Brain microvascular endothelial cell (primary cell): ENCODE measurements around the gene RNF223.
"Not testable (repeated sequence)": the region's sequence is repeated elsewhere in the genome, so short reads cannot be mapped to it uniquely, and the experiment has no call there.

Experiments used
- DNase-seq: peaks from one replicate; pipeline ENCODE4 v3.0.0-alpha.2; 2020
- H3K27ac ChIP-seq: fragments of 250-450 bp; sonication (Bioruptor Pico); 2 replicates; pipeline ENCODE4 v1.5.1; 2020; ENCODE audit warnings: mild to moderate bottlenecking, moderate library complexity
- H3K27me3 ChIP-seq: fragments of 250-450 bp; sonication (Bioruptor Pico); replicated peaks from 2 replicates; pipeline ENCODE4 v1.5.1; 2020; ENCODE audit warnings: mild to moderate bottlenecking
- H3K36me3 ChIP-seq: fragments of 250-450 bp; sonication (Bioruptor Pico); replicated peaks from 2 replicates; pipeline ENCODE4 v1.5.1; 2020; ENCODE audit warnings: mild to moderate bottlenecking
- H3K4me3 ChIP-seq: 2 replicates; pipeline ENCODE4 v1.5.1; 2011; ENCODE audit warnings: low read depth, mild to moderate bottlenecking, control low read depth, low read length, moderate library complexity
- in situ Hi-C: cut with HindIII; loops from 2 replicates; pipeline ENCODE4 v1.10.0; 2017; ENCODE audit warnings: low sequenced_read_pairs, low pct_ligation_motif_present
- TF ChIP-seq, protein P1 (sequence below): IDR thresholded peaks from 2 replicates; pipeline ENCODE4 v1.5.1; 2011; ENCODE audit warnings: low read depth, mild to moderate bottlenecking, moderate library complexity, low read length, control low read depth, inconsistent platforms; ENCODE audit errors: missing control alignments

Gene RNF223

DNA sequence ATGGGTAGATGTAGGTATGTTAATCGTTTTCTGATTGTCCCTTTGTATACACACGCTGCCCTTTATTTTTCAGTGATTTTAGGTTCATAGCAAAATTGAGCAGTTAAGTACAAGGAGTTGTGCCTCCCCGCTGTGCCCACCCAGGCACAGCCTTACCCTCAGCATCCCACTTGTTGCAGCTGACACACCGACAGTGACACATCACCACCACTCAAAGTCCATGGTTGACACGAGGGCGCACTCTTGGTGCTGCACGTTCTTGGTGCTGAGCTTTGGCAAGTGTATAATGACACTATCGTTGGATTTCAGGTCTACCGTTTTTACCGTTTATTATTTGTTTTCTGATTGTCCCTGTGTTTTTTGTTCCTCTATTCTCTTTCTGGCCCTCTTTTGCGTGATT lies 26.2 kb upstream of the RNF223 start:
- H3K27me3 ChIP-seq, result no peaks in the 10 kb centered on the region
- no peak for DNase-seq
- no peak overlapping the region for H3K4me3 ChIP-seq
- no peaks in the 10 kb centered on the region for H3K36me3 ChIP-seq
- TF ChIP-seq, protein P1, sequence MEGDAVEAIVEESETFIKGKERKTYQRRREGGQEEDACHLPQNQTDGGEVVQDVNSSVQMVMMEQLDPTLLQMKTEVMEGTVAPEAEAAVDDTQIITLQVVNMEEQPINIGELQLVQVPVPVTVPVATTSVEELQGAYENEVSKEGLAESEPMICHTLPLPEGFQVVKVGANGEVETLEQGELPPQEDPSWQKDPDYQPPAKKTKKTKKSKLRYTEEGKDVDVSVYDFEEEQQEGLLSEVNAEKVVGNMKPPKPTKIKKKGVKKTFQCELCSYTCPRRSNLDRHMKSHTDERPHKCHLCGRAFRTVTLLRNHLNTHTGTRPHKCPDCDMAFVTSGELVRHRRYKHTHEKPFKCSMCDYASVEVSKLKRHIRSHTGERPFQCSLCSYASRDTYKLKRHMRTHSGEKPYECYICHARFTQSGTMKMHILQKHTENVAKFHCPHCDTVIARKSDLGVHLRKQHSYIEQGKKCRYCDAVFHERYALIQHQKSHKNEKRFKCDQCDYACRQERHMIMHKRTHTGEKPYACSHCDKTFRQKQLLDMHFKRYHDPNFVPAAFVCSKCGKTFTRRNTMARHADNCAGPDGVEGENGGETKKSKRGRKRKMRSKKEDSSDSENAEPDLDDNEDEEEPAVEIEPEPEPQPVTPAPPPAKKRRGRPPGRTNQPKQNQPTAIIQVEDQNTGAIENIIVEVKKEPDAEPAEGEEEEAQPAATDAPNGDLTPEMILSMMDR, result no peak
- H3K27ac ChIP-seq, result no peak overlapping the region
- in situ Hi-C loops, result no loop called here

DNA sequence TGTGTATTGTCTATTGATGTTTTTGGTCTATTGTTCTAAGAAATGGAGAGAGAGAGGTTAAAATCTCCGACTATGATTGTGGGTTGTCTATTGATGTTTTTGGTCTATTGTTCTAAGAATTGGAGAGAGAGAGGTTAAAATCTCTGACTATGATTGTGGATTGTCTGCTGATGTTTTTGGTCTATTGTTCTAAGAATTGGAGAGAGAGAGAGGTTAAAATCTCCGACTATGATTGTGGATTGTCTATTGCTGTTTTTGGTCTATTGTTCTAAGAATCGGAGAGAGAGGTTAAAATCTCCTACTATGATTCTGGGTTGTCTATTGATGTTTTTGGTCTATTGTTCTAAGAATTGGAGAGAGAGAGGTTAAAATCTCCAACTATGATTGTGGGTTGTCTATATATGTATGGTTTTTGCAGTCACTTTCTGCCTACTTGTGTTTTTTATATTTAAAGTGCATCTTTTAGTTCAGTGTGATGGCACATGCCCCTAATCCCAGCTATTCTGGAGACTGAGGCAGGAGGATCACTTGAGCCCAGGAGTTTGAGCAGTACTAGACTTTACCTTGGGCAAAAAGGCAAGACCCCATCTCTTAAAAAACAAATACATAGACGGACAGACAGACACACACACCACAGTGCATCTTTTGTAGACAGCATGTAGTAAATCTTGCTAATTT lies 25.5 kb upstream of the RNF223 start:
- no peak overlapping the region for H3K27ac ChIP-seq
- TF ChIP-seq, protein P1, result no peak
- no peaks in the 10 kb centered on the region for H3K27me3 ChIP-seq
- H3K36me3 ChIP-seq, result no peaks in the 10 kb centered on the region
- no peak for DNase-seq
- in situ Hi-C loops, result no loop called here
- H3K4me3 ChIP-seq, result no peak overlapping the region

DNA sequence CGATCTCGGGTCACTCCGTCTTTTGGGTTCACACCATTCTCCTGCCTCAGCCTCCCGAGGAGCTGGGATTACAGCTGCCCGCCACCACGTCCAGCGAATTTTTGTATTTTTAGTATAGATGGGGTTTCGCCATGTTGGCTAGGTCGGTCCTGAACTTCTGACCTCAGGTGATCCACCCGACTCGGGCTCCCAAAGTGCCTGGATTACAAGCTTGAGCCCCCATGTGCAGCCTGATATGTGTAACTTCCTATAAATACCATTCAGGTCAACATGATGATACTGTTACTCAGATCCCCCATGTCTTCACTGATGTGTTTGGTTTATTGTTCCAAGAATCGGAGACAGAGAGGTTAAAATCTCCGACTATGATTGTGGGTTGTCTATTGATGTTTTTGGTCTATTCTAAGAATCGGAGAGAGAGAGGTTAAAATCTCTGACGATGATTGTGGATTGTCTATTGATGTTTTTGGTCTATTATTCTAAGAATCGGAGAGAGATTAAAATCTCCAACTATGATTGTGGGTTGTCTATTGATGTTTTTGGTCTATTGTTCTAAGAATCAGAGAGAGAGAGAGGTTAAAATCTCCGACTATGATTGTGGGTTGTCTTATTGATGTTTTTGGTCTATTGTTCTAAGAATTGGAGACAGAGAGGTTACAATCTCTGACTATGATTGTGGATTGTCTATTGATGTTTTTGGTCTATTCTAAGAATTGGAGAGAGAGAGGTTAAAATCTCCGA lies 24.7 kb upstream of the RNF223 start:
- Histone ChIP-seq H3K4me3 (no peak overlapping the region), H3K27ac (no peak overlapping the region), H3K36me3 (no peaks in the 10 kb centered on the region), H3K27me3 (no peaks in the 10 kb centered on the region)
- TF ChIP-seq, protein P1, result no peak
- in situ Hi-C loops, result no loop called here
- DNase-seq, result no peak

GRCh38 chr1:1096136-1096535 lies 22.0 kb upstream of the RNF223 start:
- DNase-seq, H3K27ac ChIP-seq, in situ Hi-C loops, H3K36me3 ChIP-seq, H3K4me3 ChIP-seq, H3K27me3 ChIP-seq: not testable (repeated sequence)

GRCh38 chr1:1094981-1095380 lies 20.9 kb upstream of the RNF223 start:
- DNase-seq, result no peak
- Histone ChIP-seq H3K4me3 (no peak overlapping the region), H3K27ac (no peak overlapping the region), H3K27me3 (no peaks in the 10 kb centered on the region), H3K36me3 (no peaks in the 10 kb centered on the region)
- TF ChIP-seq, protein P1, result no peak
- in situ Hi-C loops, result no loop called here

DNA sequence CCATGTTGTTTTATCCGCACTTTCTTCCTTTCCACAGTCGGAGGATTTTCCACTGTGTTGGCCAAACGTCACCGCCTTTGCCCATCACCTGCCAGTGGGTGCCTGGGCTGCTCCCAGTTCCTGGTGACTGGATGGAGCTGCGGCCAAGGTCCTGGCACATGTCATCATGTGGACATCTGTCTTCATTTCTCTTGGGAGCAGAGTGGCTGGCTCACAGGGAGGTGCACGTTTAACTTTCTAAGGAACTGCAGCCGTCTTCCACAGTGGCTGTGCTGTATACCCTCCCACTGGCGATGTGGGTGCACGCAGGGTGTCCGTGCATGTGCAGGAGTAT lies 19.5 kb upstream of the RNF223 start:
- no peak for DNase-seq
- Histone ChIP-seq H3K27ac (no peak overlapping the region), H3K27me3 (no peaks in the 10 kb centered on the region), H3K36me3 (no peaks in the 10 kb centered on the region), H3K4me3 (no peak overlapping the region)
- TF ChIP-seq, protein P1, result no peak
- in situ Hi-C loops, result no loop called here
